Activated T-cell treated with anti-CD3 and anti-CD28 coated beads for 24 hours (primary cell): Measurements from ENCODE around the gene C3.
A peak's percentile ranks its signal among the peaks of the same experiment; 100 is the strongest.
"Not testable (repeated sequence)": the region's sequence is repeated elsewhere in the genome, so short reads cannot be mapped to it uniquely, and the experiment has no call there.

Source experiments
- DNase-seq: peaks from one replicate; pipeline ENCODE4 v3.0.0-alpha.2; 2020; ENCODE audit warnings: low read depth

The C3 gene

GRCh38 chr19:6720369-6721137 lies at the start of gene C3:
Gene C3 (minus strand): TSS chr19:6720650. CDS start chr19:6720589, 61 bp downstream.
- DNase-seq: no peak

GRCh38 chr19:6769006-6769619 lies 48.7 kb upstream of the C3 start:
- no peak for DNase-seq

- no peak for DNase-seq
These were observed 47.9 kb upstream of the C3 start for GRCh38 chr19:6768236-6768785.

GRCh38 chr19:6767357-6768235 lies 47.1 kb upstream of the C3 start, which contains the start of gene SH2D3A:
Gene SH2D3A (minus strand): TSS chr19:6767435. CDS start chr19:6763748, 3,687 bp downstream.
- peak; percentile 89 for DNase-seq

GRCh38 chr19:6767081-6767356 lies 46.6 kb upstream of the C3 start:
- no peak for DNase-seq

GRCh38 chr19:6766357-6767080 lies 46.1 kb upstream of the C3 start:
- no peak for DNase-seq

- no peak for DNase-seq
These were observed 45.4 kb upstream of the C3 start for GRCh38 chr19:6765738-6766356.

GRCh38 chr19:6762253-6762797 lies 41.9 kb upstream of the C3 start:
- not testable (repeated sequence) for DNase-seq

- DNase-seq: no peak
These were observed 40.7 kb upstream of the C3 start for GRCh38 chr19:6761053-6761676.

- no peak for DNase-seq
These were observed 40.2 kb upstream of the C3 start for GRCh38 chr19:6760606-6761005.

- no peak for DNase-seq
These were observed 34.4 kb upstream of the C3 start for GRCh38 chr19:6754653-6755463.

GRCh38 chr19:6754136-6754535 lies 33.7 kb upstream of the C3 start:
- DNase-seq: no peak

GRCh38 chr19:6753178-6754031 lies 33.0 kb upstream of the C3 start:
- peak; percentile 81 for DNase-seq

GRCh38 chr19:6752256-6753177 lies 32.1 kb upstream of the C3 start:
- DNase-seq: no peak

- no peak for DNase-seq
These were observed 30.7 kb upstream of the C3 start for GRCh38 chr19:6751189-6751588.

GRCh38 chr19:6750062-6750461 lies 29.6 kb upstream of the C3 start:
- DNase-seq: no peak

- not testable (repeated sequence) for DNase-seq
These were observed 28.1 kb upstream of the C3 start for GRCh38 chr19:6748543-6748942.

- DNase-seq: no peak
These were observed 25.5 kb upstream of the C3 start for GRCh38 chr19:6745965-6746364.
